ENCODE data around the gene BRD3OS.
"Not testable (repeated sequence)": the region's sequence is repeated elsewhere in the genome, so short reads cannot be mapped to it uniquely, and the experiment has no call there.

The BRD3OS gene

DNA sequence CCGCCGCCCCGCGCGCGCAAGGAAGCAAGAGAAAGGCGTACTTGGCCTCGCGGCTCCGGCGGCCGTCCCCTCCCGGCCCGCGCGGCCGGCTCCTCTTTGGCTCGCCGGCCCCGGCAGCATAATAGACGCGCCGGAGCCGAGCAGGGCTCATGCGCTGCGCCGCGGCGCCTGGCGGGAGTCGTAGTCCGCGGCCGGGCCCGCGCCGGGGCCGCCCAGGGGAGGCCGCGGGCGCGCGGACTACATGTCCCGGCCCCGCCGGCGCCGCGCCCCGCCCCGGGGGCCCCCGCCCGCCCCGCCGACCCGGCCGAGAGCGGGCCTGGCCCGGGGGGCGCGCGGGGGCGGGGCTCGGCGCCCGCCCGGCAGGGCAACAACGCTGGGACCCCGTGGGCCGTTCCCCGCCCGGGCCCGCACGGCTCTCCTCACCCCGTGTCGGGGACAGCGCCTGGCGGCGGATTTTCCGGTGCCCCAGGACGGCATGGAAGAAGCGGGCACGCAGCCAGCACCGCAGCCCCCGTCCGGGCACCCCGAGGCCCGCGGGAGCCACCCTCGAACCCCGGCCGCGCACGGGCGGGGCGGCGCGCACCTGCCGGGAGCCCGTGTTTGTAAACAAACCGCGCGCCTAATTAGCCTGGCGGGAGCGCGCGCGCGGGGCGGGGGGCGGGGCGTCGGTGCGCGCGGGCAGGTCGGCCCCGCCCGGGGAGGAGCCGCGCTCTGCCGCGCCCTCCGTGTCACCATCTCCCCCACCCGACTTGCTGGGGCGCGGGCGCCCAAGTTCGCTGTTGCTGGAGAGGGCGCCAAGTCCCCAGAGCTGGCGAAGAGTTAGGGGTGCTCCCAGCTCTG, 42.8 kb downstream of the BRD3OS start, which contains the start of gene BRD3:
BRD3 (minus strand) TSS at position 123 of the 840 bp plus-strand sequence. CDS start 14,549 bp downstream, outside the sequence.
- peak within 1 kb of the TSS; percentile 91 for H3K4me3 Mint-ChIP-seq
- TF ChIP-seq, protein P1, sequence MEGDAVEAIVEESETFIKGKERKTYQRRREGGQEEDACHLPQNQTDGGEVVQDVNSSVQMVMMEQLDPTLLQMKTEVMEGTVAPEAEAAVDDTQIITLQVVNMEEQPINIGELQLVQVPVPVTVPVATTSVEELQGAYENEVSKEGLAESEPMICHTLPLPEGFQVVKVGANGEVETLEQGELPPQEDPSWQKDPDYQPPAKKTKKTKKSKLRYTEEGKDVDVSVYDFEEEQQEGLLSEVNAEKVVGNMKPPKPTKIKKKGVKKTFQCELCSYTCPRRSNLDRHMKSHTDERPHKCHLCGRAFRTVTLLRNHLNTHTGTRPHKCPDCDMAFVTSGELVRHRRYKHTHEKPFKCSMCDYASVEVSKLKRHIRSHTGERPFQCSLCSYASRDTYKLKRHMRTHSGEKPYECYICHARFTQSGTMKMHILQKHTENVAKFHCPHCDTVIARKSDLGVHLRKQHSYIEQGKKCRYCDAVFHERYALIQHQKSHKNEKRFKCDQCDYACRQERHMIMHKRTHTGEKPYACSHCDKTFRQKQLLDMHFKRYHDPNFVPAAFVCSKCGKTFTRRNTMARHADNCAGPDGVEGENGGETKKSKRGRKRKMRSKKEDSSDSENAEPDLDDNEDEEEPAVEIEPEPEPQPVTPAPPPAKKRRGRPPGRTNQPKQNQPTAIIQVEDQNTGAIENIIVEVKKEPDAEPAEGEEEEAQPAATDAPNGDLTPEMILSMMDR (IDR thresholded peaks at IDR 0.05): no peak
- H3K4me1 Mint-ChIP-seq: peaks cover 50% of the 10 kb centered on the region
- H3K9me3 Mint-ChIP-seq: peaks cover 16% of the 10 kb centered on the region
- peak within 1 kb of the TSS; percentile 45 for H3K27ac Mint-ChIP-seq
- peak; percentile 83 for DNase-seq
- H3K27me3 Mint-ChIP-seq (ENCODE audit: low read depth, poor library complexity): peaks cover 42% of the 10 kb centered on the region
- H3K36me3 Mint-ChIP-seq (ENCODE audit: low read depth): peaks cover 4% of the 10 kb centered on the region

DNA sequence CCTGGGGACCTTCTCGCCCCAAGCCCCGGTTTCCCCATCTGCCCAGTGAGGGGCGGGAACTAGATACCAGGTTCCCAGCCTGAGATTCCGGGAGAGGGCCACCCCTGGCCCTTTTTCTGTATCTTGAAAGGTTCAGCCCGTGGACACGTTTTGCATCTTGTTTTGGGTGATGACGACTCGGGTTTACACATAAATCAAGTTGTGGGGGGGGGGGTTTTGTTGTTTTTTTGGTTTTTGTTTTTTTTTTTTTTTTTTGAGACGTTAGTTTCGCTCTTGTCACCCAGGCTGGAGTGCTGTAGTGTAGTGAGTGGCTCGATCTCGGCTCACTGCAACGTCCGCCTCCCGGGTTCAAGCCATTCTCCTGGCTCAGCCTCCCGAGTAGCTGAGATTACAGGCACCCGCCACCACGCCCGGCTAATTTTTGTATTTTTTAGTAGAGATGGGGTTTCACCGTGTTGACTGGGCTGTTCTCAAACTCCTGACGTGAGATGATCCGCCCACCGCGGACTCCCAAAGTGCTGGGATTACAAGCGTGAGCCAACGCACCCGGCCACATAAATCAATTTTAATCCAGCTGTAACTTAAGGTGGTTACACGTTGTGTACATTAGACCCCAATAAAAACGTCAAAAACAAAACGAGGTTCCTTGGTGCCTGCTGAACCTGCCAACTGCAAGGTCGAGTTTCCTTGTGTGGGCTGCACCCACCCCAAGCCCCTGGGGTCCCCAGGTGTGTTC, 43.6 kb downstream of the BRD3OS start:
- peaks cover 47% of the 10 kb centered on the region for H3K27me3 Mint-ChIP-seq (ENCODE audit: low read depth, poor library complexity)
- TF ChIP-seq, protein P1 (IDR thresholded peaks at IDR 0.05): no peak
- peak overlapping the region; percentile 82 for H3K4me3 Mint-ChIP-seq
- peaks cover 42% of the 10 kb centered on the region for H3K4me1 Mint-ChIP-seq
- H3K27ac Mint-ChIP-seq: no peak overlapping the region
- H3K36me3 Mint-ChIP-seq (ENCODE audit: low read depth): no peaks in the 10 kb centered on the region
- peaks cover 21% of the 10 kb centered on the region for H3K9me3 Mint-ChIP-seq
- no peak for DNase-seq

- H3K27ac Mint-ChIP-seq: no peak overlapping the region
- no peak for DNase-seq
These were observed 44.5 kb downstream of the BRD3OS start for GRCh38 chr9:134069480-134070399.

DNA sequence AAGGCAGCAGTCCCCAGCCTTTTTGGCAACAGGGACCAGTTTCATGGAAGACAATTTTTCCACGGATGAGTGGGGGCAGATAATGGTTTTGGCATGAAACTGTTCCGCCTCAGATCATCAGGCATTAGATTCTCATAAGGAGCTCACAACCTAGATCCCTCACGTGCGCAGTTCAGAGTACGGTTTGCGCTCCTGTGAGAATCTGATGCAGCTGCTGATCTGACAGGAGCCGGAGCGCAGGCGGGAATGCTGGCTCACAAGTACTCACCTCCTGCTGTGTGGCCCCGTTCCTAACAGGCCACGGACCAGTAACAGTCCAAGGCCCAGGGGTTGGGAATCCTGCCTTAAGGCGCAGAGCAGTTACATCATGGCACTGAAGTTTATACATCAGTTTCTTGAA, 45.9 kb downstream of the BRD3OS start:
- Mint-ChIP-seq H3K36me3 (ENCODE audit: low read depth) (no peaks in the 10 kb centered on the region), H3K27me3 (ENCODE audit: low read depth, poor library complexity) (peaks cover 47% of the 10 kb centered on the region), H3K4me1 (peaks cover 23% of the 10 kb centered on the region), H3K4me3 (no peak overlapping the region), H3K9me3 (peaks cover 33% of the 10 kb centered on the region), H3K27ac (no peak overlapping the region)
- DNase-seq: no peak
- TF ChIP-seq, protein P1 (IDR thresholded peaks at IDR 0.05): no peak

More at GRCh38 chr9:134069480-134070399, 44.5 kb downstream of the BRD3OS start:
- H3K36me3 Mint-ChIP-seq (ENCODE audit: low read depth): no peaks in the 10 kb centered on the region
- peaks cover 47% of the 10 kb centered on the region for H3K27me3 Mint-ChIP-seq (ENCODE audit: low read depth, poor library complexity)
- TF ChIP-seq, protein P1 (IDR thresholded peaks at IDR 0.05): no peak
- peak overlapping the region; percentile 82 for H3K4me3 Mint-ChIP-seq
- H3K4me1 Mint-ChIP-seq: peaks cover 37% of the 10 kb centered on the region
- H3K9me3 Mint-ChIP-seq: peaks cover 29% of the 10 kb centered on the region

GRCh38 chr9:134072683-134073082, 47.4 kb downstream of the BRD3OS start:
- H3K36me3 Mint-ChIP-seq (ENCODE audit: low read depth); H3K27ac Mint-ChIP-seq; H3K4me3 Mint-ChIP-seq; DNase-seq: not testable (repeated sequence)
- H3K4me1 Mint-ChIP-seq: peaks cover 18% of the 10 kb centered on the region
- peaks cover 47% of the 10 kb centered on the region for H3K9me3 Mint-ChIP-seq
- H3K27me3 Mint-ChIP-seq (ENCODE audit: low read depth, poor library complexity): peaks cover 47% of the 10 kb centered on the region

Measured in nephron progenitor cell (in vitro differentiated cells).